GM23248 (cell line): ENCODE data around the gene POC5. TPM values are rescaled to one million over a fixed set of nuclear protein-coding genes. Genes with fewer than 3 reads are reported as not detected.

Experiments used
- DNase-seq: peaks from one replicate; pipeline ENCODE4 v3.0.0-alpha.2; 2015
- H2AFZ ChIP-seq: fragments of 200-600 bp; sonication (generic); 2 replicates; pipeline ENCODE4 v1.6.1; 2016; ENCODE audit warnings: antibody characterized with exemption
- H3F3A ChIP-seq: fragments of 200-600 bp; sonication (generic); 2 replicates; pipeline ENCODE4 v1.6.1; 2016; ENCODE audit warnings: mild to moderate bottlenecking, antibody characterized with exemption, mixed run types; ENCODE audit not compliant: insufficient read depth
- H3K27ac ChIP-seq: fragments of 200-600 bp; sonication (generic); 2 replicates; pipeline ENCODE4 v1.5.1; 2016; ENCODE audit warnings: mild to moderate bottlenecking
- H3K27me3 ChIP-seq: fragments of 200-600 bp; sonication (generic); replicated peaks from 2 replicates; pipeline ENCODE4 v1.6.1; 2016; ENCODE audit warnings: mild to moderate bottlenecking; ENCODE audit not compliant: insufficient read depth
- H3K36me3 ChIP-seq: fragments of 200-600 bp; sonication (generic); 2 replicates; pipeline ENCODE4 v1.6.1; 2016; ENCODE audit warnings: low read depth, mild to moderate bottlenecking
- H3K4me1 ChIP-seq: fragments of 200-600 bp; sonication (generic); 2 replicates; pipeline ENCODE4 v1.6.1; 2016; ENCODE audit warnings: mild to moderate bottlenecking; ENCODE audit not compliant: insufficient read depth
- H3K4me2 ChIP-seq: fragments of 200-600 bp; sonication (generic); one replicate; pipeline ENCODE4 v1.6.1; 2016; ENCODE audit warnings: mild to moderate bottlenecking; ENCODE audit not compliant: unreplicated experiment
- H3K4me3 ChIP-seq: fragments of 200-600 bp; sonication (generic); 2 replicates; pipeline ENCODE4 v1.5.1; 2016; ENCODE audit warnings: mild to moderate bottlenecking
- H3K79me2 ChIP-seq: fragments of 200-600 bp; sonication (generic); 2 replicates; pipeline ENCODE4 v1.6.1; 2016; ENCODE audit warnings: mild to moderate bottlenecking; ENCODE audit not compliant: insufficient read depth
- H3K9ac ChIP-seq: fragments of 200-600 bp; sonication (generic); 2 replicates; pipeline ENCODE4 v1.6.1; 2016; ENCODE audit warnings: mild to moderate bottlenecking
- H3K9me2 ChIP-seq: fragments of 200-600 bp; sonication (generic); 2 replicates; pipeline ENCODE4 v1.6.1; 2016; ENCODE audit warnings: mixed run types, mild to moderate bottlenecking, moderate library complexity; ENCODE audit not compliant: insufficient read depth
- H3K9me3 ChIP-seq: fragments of 200-600 bp; sonication (generic); one replicate; pipeline ENCODE4 v1.6.1; 2017; ENCODE audit warnings: low read depth
- H4K20me1 ChIP-seq: fragments of 200-600 bp; sonication (generic); 2 replicates; pipeline ENCODE4 v1.6.0; 2016; ENCODE audit not compliant: insufficient read depth
- EZH2 ChIP-seq: fragments of 200-600 bp; sonication (generic); IDR thresholded peaks from 2 replicates; pipeline ENCODE4 v1.6.1; 2018; ENCODE audit warnings: antibody characterized with exemption, mild to moderate bottlenecking; ENCODE audit not compliant: insufficient read depth, poor library complexity, severe bottlenecking
- EZH2phosphoT487 ChIP-seq: fragments of 200-600 bp; sonication (generic); IDR thresholded peaks from 2 replicates; pipeline ENCODE4 v1.6.1; 2018; ENCODE audit warnings: antibody characterized with exemption, moderate library complexity, mild to moderate bottlenecking, low read depth; ENCODE audit not compliant: insufficient read depth
- WGBS, 2 experiments: methylation state at CpG; one replicate each; pipeline ENCODE4 v1.1.6; 2015 to 2017; ENCODE audit warnings: low lambda C conversion rate in 2 of 2, low coverage in 1 of 2; ENCODE audit errors: missing lambda C conversion rate in 2 of 2; 5-methylcytosine and 5-hydroxymethylcytosine counted together
- in situ Hi-C: fragments of 300-500 bp; cut with MboI; formaldehyde crosslinking; loops from 2 replicates; pipeline ENCODE4 v1.15.0; 2020
- polyA plus RNA-seq: library from polyadenylated mRNA; unstranded; fragments of >200 nt; fragmentation: Nextera tagmentation; extraction: Ambion mirVana; gene quantifications from 2 replicates; pipeline ENCODE4 v1.2.1, GENCODE V29; 2016
- total RNA-seq: library from RNA; depleted of rRNA; stranded (reverse); fragments of >200 nt; shearing (Covaris generic); gene quantifications from 2 replicates; pipeline ENCODE4 v1.2.3, GENCODE V29; 2014

Gene POC5
- total and polyA plus RNA-seq, 2 experiments from 2014 or later, result 7.9 to 17.4 TPM

DNA sequence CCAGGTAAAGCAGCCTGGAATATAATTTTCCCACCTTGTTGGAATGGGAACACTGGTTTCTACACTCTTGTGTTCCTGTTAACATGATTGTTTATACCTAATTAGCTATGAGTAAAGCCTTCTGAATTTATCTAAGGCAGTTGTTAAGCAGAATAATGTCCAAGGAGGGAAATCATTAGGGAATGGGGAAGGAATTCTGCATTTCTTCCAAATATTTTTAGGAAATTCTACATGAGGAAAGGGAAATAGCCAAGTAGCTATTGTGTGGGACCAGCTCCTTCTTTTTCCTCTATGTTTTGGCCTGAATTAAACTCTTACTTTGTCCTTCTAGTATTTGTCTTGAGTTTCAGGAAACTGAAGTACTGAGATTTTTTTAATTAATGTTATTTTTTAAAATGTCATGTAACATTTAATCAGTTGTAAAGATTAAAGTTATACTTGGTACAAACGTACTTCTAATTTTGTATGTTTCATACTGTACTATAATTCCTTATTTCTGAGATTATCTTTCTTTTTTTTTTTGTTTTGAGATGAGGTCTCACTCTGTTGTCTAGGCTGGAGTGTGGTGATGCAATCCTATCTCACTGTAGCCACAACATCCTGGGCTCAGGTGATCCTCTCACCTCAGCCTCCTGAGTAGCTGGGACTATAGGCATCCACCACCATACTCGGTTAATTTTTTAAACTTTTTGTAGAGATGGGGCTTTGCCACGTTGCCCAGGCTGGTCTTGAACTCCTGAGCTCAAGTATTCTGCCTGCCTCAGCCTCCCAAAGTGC is 77.5 kb downstream of the POC5 start:
- Histone ChIP-seq H3K4me2 (peak overlapping the region; percentile 5), H3K4me1 (peaks cover 16% of the 10 kb centered on the region), H3F3A (peaks cover 18% of the 10 kb centered on the region), H3K79me2 (no peaks in the 10 kb centered on the region), H3K4me3 (no peak overlapping the region), H3K36me3 (no peaks in the 10 kb centered on the region), H4K20me1 (no peaks in the 10 kb centered on the region), H3K9me3 (no peaks in the 10 kb centered on the region), H3K27ac (peak overlapping the region; percentile 69), H3K27me3 (peaks cover 7% of the 10 kb centered on the region; the same call in 1 of the 2 replicates), H2AFZ (no peak overlapping the region), H3K9ac (0 out of 2 replicates have a peak overlapping the region, but pooled peaks have one; percentile 3), H3K9me2 (no peaks in the 10 kb centered on the region)
- 46 to 65% methylated on average over 3 of the region's 3 CpGs for WGBS, 2 experiments
- no peak for DNase-seq
- in situ Hi-C loops, result no loop called here
- TF ChIP-seq EZH2 (no peak), EZH2phosphoT487 (no peak)

DNA sequence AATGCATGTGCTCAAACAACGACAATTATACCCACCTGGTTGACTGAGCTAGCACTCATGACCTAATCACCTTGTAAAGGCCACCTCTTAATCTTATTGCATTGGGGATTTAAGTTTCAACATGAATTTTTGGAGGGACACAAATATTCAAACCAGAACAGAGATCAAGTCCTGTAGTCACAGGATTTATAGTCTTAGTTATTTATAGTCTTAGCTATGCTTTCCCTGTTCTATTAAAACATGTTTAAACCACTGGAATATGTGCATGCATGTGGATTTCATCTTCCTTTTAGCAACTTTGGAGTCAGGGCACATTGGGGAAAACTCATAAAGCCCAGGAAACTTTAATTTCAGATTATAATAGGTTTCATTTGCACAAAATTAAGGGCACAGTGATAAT is 79.3 kb downstream of the POC5 start:
- H4K20me1 ChIP-seq, result no peaks in the 10 kb centered on the region
- in situ Hi-C loops, result no loop called here

GRCh38 chr5:75632321-75632720 is 84.9 kb downstream of the POC5 start:
- no peak overlapping the region for H3K9ac ChIP-seq
- H2AFZ ChIP-seq, result no peak overlapping the region
- TF ChIP-seq EZH2phosphoT487 (no peak), EZH2 (no peak)
- no peak overlapping the region for H3K4me3 ChIP-seq
- no peak overlapping the region for H3K4me2 ChIP-seq
- H3K4me1 ChIP-seq, result no peaks in the 10 kb centered on the region
- DNase-seq, result no peak
- peaks cover 8% of the 10 kb centered on the region for H3K27me3 ChIP-seq
- no peaks in the 10 kb centered on the region for H3K79me2 ChIP-seq
- H3K9me3 ChIP-seq, result no peaks in the 10 kb centered on the region
- no peaks in the 10 kb centered on the region for H4K20me1 ChIP-seq
- in situ Hi-C loops, result no loop called here
- H3K27ac ChIP-seq, result no peak overlapping the region
- no peaks in the 10 kb centered on the region for H3K9me2 ChIP-seq
- H3F3A ChIP-seq, result no peaks in the 10 kb centered on the region
- WGBS, 2 experiments, result 91 to 92% methylated on average over 1 of the region's 1 CpG
- H3K36me3 ChIP-seq, result no peaks in the 10 kb centered on the region

More for the DNA sequence above, 79.3 kb downstream of the POC5 start:
- TF ChIP-seq EZH2 (no peak), EZH2phosphoT487 (no peak)
- Histone ChIP-seq H3K9ac (no peak overlapping the region), H3K36me3 (no peaks in the 10 kb centered on the region), H3K4me1 (peaks cover 16% of the 10 kb centered on the region), H3K4me3 (no peak overlapping the region), H2AFZ (no peak overlapping the region), H3K9me2 (no peaks in the 10 kb centered on the region), H3K79me2 (no peaks in the 10 kb centered on the region), H3K27me3 (peaks cover 13% of the 10 kb centered on the region), H3K4me2 (no peak overlapping the region), H3F3A (peaks cover 18% of the 10 kb centered on the region), H3K9me3 (no peaks in the 10 kb centered on the region), H3K27ac (no peak overlapping the region)
- WGBS, 2 experiments, result 71 to 80% methylated on average over 1 of the region's 1 CpG
- no peak for DNase-seq

DNA sequence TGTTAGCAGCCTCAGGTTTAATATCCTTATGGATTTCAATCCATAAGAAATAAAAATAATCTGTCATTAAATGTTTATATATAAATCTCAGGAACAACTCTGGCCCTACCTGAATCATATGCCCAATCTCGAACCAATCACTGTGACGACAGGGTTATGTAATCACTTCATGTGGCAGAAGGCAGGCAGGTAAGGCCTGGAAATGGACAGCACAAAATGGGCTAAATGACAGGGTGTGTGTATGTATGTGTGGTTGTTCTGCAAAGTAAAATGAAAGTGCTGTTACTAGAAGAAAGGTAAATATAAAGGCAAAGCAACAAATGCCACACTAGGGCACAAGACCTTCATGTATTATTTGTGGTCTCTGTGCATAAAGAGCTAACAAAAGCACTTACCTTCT is 86.4 kb downstream of the POC5 start:
- no peak overlapping the region for H2AFZ ChIP-seq
- H3K36me3 ChIP-seq, result no peaks in the 10 kb centered on the region
- no peaks in the 10 kb centered on the region for H4K20me1 ChIP-seq
- H3K4me2 ChIP-seq, result no peak overlapping the region
- TF ChIP-seq EZH2, result no peak
- no peak for TF ChIP-seq EZH2phosphoT487
- no peak for DNase-seq
- in situ Hi-C loops, result no loop called here
- 85 to 91% methylated on average over 2 of the region's 2 CpGs for WGBS, 2 experiments
- H3K9me2 ChIP-seq, result no peaks in the 10 kb centered on the region
- no peak overlapping the region for H3K4me3 ChIP-seq
- H3K79me2 ChIP-seq, result no peaks in the 10 kb centered on the region
- H3K9me3 ChIP-seq, result no peaks in the 10 kb centered on the region
- H3K27me3 ChIP-seq, result peaks cover 8% of the 10 kb centered on the region
- H3K27ac ChIP-seq, result no peak overlapping the region
- no peaks in the 10 kb centered on the region for H3F3A ChIP-seq
- no peak overlapping the region for H3K9ac ChIP-seq
- H3K4me1 ChIP-seq, result no peaks in the 10 kb centered on the region
